Right renal cortex interstitium (tissue), 3 donors: ENCODE measurements around the gene PCDHB11. TPM values are rescaled to one million over a fixed set of nuclear protein-coding genes. Genes with fewer than 3 reads are reported as not detected.
"Not testable (repeated sequence)": the region's sequence is repeated elsewhere in the genome, so short reads cannot be mapped to it uniquely, and the experiment has no call there.

Experiments
- DNase-seq, 3 donors: peaks; one replicate each; pipeline ENCODE4 v3.0.0-alpha.2; 2013; ENCODE audit warnings: low read depth in 3 of 3, low spot score in 2 of 3
- polyA plus RNA-seq, 3 donors: library from polyadenylated mRNA; unstranded; fragments of 120-200 nt; gene quantifications; one replicate each; pipeline ENCODE4 v1.2.1, GENCODE V29; 2013; ENCODE audit not compliant: insufficient read length in 3 of 3

Gene PCDHB11
- polyA plus RNA-seq, 3 donors, result 4.3 to 6.0 (median 5.6) TPM

DNA sequence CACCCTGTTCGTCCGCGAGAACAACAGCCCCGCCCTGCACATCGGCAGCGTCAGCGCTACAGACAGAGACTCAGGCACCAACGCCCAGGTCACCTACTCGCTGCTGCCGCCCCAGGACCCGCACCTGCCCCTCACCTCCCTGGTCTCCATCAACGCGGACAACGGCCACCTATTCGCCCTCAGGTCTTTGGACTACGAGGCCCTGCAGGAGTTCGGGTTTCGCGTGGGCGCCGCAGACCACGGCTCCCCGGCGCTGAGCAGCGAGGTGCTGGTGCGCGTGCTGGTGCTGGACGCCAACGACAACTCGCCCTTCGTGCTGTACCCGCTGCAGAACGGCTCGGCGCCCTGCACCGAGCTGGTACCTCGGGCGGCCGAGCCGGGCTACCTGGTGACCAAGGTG is 36.5 kb downstream of the PCDHB11 start:
- not testable (repeated sequence) for DNase-seq

GRCh38 chr5:141236516-141237313 is 37.3 kb downstream of the PCDHB11 start:
- no peak for DNase-seq

DNA sequence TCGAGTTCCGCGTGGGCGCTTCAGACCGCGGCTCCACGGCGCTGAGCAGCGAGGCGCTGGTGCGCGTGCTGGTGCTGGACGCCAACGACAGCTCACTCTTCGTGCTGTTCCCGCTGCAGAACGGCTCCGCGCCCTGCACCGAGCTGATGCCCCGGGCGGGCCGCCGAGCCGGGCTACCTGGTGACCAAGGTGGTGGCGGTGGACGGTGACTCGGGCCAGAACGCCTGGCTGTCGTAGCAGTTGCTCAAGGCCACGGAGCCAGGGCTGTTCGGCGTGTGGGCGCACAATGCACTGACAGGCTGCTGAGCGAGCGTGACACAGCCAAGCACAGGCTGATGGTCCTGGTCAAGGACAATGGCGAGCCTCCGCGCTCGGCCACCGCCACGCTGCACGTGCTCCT is 42.1 kb downstream of the PCDHB11 start:
- DNase-seq, result no peak

DNA sequence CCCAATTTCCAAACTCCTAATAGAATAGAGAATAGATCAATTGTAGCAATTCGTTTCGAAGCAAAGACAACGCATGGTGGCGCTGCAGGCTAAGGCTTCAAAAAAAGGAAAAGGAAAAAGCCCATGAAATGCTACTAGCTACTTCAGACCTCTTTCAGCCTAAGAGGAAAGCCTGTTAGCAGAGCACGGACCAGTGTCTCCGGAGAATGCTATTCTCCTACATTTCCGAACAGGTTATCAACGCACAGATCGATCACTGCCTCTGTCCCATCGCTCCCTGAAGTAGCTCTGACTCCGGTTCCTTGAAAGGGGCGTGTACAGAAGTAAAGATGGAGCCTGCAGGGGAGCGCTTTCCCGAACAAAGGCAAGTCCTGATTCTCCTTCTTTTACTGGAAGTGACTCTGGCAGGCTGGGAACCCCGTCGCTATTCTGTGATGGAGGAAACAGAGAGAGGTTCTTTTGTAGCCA is 45.9 kb downstream of the PCDHB11 start, which contains the start of gene PCDHB15:
Gene PCDHB15 (plus strand): TSS at position 146 of the 468 bp plus-strand sequence. CDS start 184 bp downstream, at position 330.
- DNase-seq, result no peak

DNA sequence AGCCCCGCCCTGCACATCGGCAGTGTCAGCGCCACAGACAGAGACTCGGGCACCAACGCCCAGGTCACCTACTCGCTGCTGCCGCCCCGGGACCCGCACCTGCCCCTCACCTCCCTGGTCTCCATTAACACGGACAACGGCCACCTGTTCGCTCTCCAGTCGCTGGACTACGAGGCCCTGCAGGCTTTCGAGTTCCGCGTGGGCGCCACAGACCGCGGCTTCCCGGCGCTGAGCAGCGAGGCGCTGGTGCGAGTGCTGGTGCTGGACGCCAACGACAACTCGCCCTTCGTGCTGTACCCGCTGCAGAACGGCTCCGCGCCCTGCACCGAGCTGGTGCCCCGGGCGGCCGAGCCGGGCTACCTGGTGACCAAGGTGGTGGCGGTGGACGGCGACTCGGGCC is 47.5 kb downstream of the PCDHB11 start:
- DNase-seq, result not testable (repeated sequence)

- DNase-seq, result not testable (repeated sequence)
Measured at GRCh38 chr5:141247434-141247833, 48.0 kb downstream of the PCDHB11 start.

DNA sequence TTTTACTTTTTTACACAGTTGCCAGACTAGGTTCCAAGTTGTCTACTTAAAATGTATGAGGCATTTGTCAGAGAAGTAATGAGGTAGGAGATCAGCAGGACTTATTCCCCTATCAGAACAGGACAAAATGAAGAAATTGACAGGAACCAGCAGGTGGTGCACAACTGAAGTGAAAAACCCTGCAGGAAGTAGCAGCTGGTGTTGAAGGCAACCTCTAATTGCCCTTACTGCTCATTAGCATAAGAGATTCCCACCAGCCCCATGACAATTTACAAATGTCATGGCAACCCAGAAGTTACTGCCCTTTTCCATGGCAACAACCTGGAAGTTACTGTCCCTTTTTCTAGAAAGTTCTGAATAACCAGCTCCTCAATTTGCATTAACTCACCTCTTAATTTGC is 51.1 kb downstream of the PCDHB11 start:
- no peak for DNase-seq

Other genes with a start within 250 kb of the PCDHB11 start
- gene PCDHAC2, start 233.2 kb upstream of the PCDHB11 start, polyA plus RNA-seq, result under 1 TPM; 0.36 to 0.65 (median 0.61) TPM
- under 1 TPM; 0.06 to 0.08 (median 0.08) TPM for gene PCDHB1, start 148.3 kb upstream of the PCDHB11 start, polyA plus RNA-seq
- gene PCDHB2, start 105.0 kb upstream of the PCDHB11 start, polyA plus RNA-seq, result 1 to 10 TPM; 3.8 to 7.9 (median 6.0) TPM
- 1 to 10 TPM; 2.6 to 4.0 (median 3.4) TPM for gene PCDHB3, start 99.2 kb upstream of the PCDHB11 start, polyA plus RNA-seq
- gene PCDHB4, start 77.8 kb upstream of the PCDHB11 start, polyA plus RNA-seq, result 1 to 10 TPM; 1.8 to 2.9 (median 1.9) TPM
- gene PCDHB5, start 64.4 kb upstream of the PCDHB11 start, polyA plus RNA-seq, result 1 to 10 TPM; 6.6 to 8.5 (median 8.1) TPM
- gene PCDHB6, start 49.6 kb upstream of the PCDHB11 start, polyA plus RNA-seq, result 1 to 10 TPM; 2.2 to 3.8 (median 3.2) TPM
- 1 to 10 TPM; 4.7 to 5.5 (median 5.3) TPM for gene PCDHB7, start 27.0 kb upstream of the PCDHB11 start, polyA plus RNA-seq
- gene PCDHB8, start 21.8 kb upstream of the PCDHB11 start, polyA plus RNA-seq, result 1 to 10 TPM; 1.5 to 4.2 (median 3.2) TPM
- gene PCDHB16, start 17.2 kb upstream of the PCDHB11 start, polyA plus RNA-seq, result 1 to 10 TPM; 3.6 to 7.2 (median 5.0) TPM
- 1 to 10 TPM; 4.3 to 5.0 (median 4.9) TPM for gene PCDHB9, start 12.5 kb upstream of the PCDHB11 start, polyA plus RNA-seq
- gene PCDHB10, start 7.3 kb upstream of the PCDHB11 start, polyA plus RNA-seq, result 1 to 10 TPM; 5.6 to 9.2 (median 7.9) TPM
- gene PCDHB12, start 9.1 kb downstream of the PCDHB11 start, polyA plus RNA-seq, result 1 to 10 TPM; 4.7 to 5.8 (median 4.8) TPM
- 1 to 10 TPM; 5.4 to 6.3 (median 5.6) TPM for gene PCDHB13, start 14.3 kb downstream of the PCDHB11 start, polyA plus RNA-seq
- 10 to 100 TPM in 1 of 3 donors, 1 to 10 TPM in 2; 7.2 to 10.5 (median 8.5) TPM for gene PCDHB14, start 23.7 kb downstream of the PCDHB11 start, polyA plus RNA-seq
- 10 to 100 TPM; 11.3 to 17.3 (median 15.4) TPM for gene PCDHB15, start 45.8 kb downstream of the PCDHB11 start, polyA plus RNA-seq
- not detected for gene SLC25A2, start 104.4 kb downstream of the PCDHB11 start, polyA plus RNA-seq
- 100 to 1,000 TPM; 178 to 194 (median 190) TPM for gene TAF7, start 121.2 kb downstream of the PCDHB11 start, polyA plus RNA-seq
- 1 to 10 TPM in 1 of 3 donors, under 1 TPM in 2; 0.78 to 1.2 (median 0.92) TPM for gene PCDHGA1, start 130.9 kb downstream of the PCDHB11 start, polyA plus RNA-seq
- gene PCDHGA2, start 139.1 kb downstream of the PCDHB11 start, polyA plus RNA-seq, result 1 to 10 TPM; 6.0 to 7.0 (median 6.8) TPM
- gene PCDHGA3, start 144.2 kb downstream of the PCDHB11 start, polyA plus RNA-seq, result 1 to 10 TPM; 2.4 to 4.3 (median 3.1) TPM
- gene PCDHGB1, start 150.5 kb downstream of the PCDHB11 start, polyA plus RNA-seq, result 1 to 10 TPM; 1.3 to 2.1 (median 1.9) TPM
- gene PCDHGA4, start 155.4 kb downstream of the PCDHB11 start, polyA plus RNA-seq, result 1 to 10 TPM; 2.2 to 3.2 (median 2.2) TPM
- 1 to 10 TPM; 3.2 to 3.9 (median 3.9) TPM for gene PCDHGB2, start 160.4 kb downstream of the PCDHB11 start, polyA plus RNA-seq
- 1 to 10 TPM; 2.2 to 2.8 (median 2.4) TPM for gene PCDHGA5, start 164.5 kb downstream of the PCDHB11 start, polyA plus RNA-seq
- gene PCDHGB3, start 170.6 kb downstream of the PCDHB11 start, polyA plus RNA-seq, result 1 to 10 TPM; 1.4 to 2.6 (median 1.7) TPM
- 1 to 10 TPM; 4.2 to 7.8 (median 5.8) TPM for gene PCDHGA6, start 174.3 kb downstream of the PCDHB11 start, polyA plus RNA-seq
- gene PCDHGA7, start 183.1 kb downstream of the PCDHB11 start, polyA plus RNA-seq, result 1 to 10 TPM; 1.6 to 2.3 (median 2.2) TPM
- 1 to 10 TPM; 5.3 to 6.0 (median 5.5) TPM for gene PCDHGB4, start 188.1 kb downstream of the PCDHB11 start, polyA plus RNA-seq
- under 1 TPM; 0.29 to 0.40 (median 0.30) TPM for gene PCDHGA8, start 193.0 kb downstream of the PCDHB11 start, polyA plus RNA-seq
- gene PCDHGB5, start 198.3 kb downstream of the PCDHB11 start, polyA plus RNA-seq, result 1 to 10 TPM; 7.8 to 9.7 (median 8.3) TPM
- 1 to 10 TPM; 4.9 to 6.0 (median 5.3) TPM for gene PCDHGA9, start 203.2 kb downstream of the PCDHB11 start, polyA plus RNA-seq
- 1 to 10 TPM; 6.6 to 8.2 (median 6.8) TPM for gene PCDHGB6, start 208.4 kb downstream of the PCDHB11 start, polyA plus RNA-seq
- 1 to 10 TPM; 3.1 to 3.5 (median 3.2) TPM for gene PCDHGA10, start 213.4 kb downstream of the PCDHB11 start, polyA plus RNA-seq
- gene PCDHGB7, start 218.1 kb downstream of the PCDHB11 start, polyA plus RNA-seq, result 10 to 100 TPM; 12.4 to 16.9 (median 14.0) TPM
- gene PCDHGA11, start 221.4 kb downstream of the PCDHB11 start, polyA plus RNA-seq, result 1 to 10 TPM; 4.4 to 4.7 (median 4.7) TPM
- gene PCDHGA12, start 230.9 kb downstream of the PCDHB11 start, polyA plus RNA-seq, result 1 to 10 TPM in 2 of 3 donors, under 1 TPM in 1; 0.94 to 1.4 (median 1.3) TPM